ENCODE measurements around the gene ASTN2. TPM values are rescaled to one million over a fixed set of nuclear protein-coding genes. Genes with fewer than 3 reads are reported as not detected.
"Not testable (repeated sequence)": the region's sequence is repeated elsewhere in the genome, so short reads cannot be mapped to it uniquely, and the experiment has no call there.

ASTN2 gene
- total and polyA plus RNA-seq, 4 donors, result 0.57 to 2.9 (median 1.4) TPM

DNA sequence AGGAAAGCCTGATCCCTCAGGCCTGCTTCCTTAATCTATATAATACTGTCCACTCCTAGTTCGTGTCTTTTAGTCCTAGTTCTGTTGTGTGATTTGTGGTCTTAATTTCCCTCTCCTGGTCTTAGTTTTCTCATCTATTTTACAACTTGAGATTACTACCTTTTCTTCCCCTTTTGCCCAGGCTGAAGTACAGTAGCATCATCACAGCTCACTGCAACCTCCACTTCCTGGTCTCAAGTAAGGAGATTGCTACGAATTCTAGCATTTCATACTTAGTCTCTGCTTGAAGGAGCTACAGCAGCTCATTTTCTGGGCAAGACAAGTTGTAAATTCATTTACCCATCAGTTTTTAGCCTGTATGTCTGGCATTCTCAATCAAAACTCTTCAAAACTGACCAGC lies 722.2 kb downstream of the ASTN2 start:
- Histone ChIP-seq H3K36me3 (ENCODE audit: control insufficient read depth in 4 of 4, insufficient read depth in 3 of 4, low read depth in 1 of 4, low read length in 3 of 4) (peaks cover 0 to 1% (median under 1%) of the 10 kb centered on the region in 4 donors), H3K9ac (ENCODE audit: low read depth in 1 of 2, low read length in 2 of 2) (no peak overlapping the region), H3K4me1 (ENCODE audit: control insufficient read depth in 4 of 4, insufficient read depth in 4 of 4, low read length in 3 of 4) (peaks cover 4 to 20% (median 11%) of the 10 kb centered on the region in 4 donors), H3K4me3 (ENCODE audit: low read depth in 1 of 3, low read length in 3 of 3) (no peak overlapping the region), H3K27ac (ENCODE audit: low read depth in 1 of 2, low read length in 2 of 2) (no peak overlapping the region), H3K27me3 (ENCODE audit: control insufficient read depth in 4 of 4, insufficient read depth in 4 of 4, low read length in 3 of 4) (no peaks in the 10 kb centered on the region), H3K9me3 (ENCODE audit: control insufficient read depth in 4 of 4, low read length in 3 of 4) (no peaks in the 10 kb centered on the region)
- no peak for DNase-seq (ENCODE audit: low spot score)
- TF ChIP-seq TAF1 (conservative IDR thresholded peaks at IDR 0.05), result no peak
- TF ChIP-seq, protein P1, sequence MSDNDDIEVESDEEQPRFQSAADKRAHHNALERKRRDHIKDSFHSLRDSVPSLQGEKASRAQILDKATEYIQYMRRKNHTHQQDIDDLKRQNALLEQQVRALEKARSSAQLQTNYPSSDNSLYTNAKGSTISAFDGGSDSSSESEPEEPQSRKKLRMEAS (IDR thresholded peaks at IDR 0.05), result no peak
- no peak for TF ChIP-seq HNF4G (IDR thresholded peaks at IDR 0.05)
- TF ChIP-seq HNF4A (conservative IDR thresholded peaks at IDR 0.05), result no peak
- WGBS, result 80% methylated on average over 2 of the region's 2 CpGs

DNA sequence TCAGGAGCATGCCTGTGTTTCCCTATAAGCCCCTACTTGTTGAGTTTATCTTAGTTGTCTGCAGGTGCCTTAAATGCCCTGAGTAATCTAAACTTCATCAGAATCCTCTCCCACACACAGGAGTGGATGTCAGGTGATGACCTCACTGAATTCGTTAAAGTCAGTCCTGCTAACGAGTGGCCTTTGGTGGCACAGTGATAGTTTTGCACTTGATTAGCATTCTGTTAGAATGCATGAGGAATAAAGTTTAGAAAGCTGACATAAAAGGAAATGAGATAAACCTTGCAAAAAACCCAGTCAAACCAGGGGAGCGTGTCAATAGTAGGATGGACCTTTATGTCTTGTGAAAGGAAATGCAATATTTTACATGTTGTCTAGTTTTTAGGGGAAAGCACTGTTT lies 723.2 kb downstream of the ASTN2 start:
- no peaks in the 10 kb centered on the region for H3K36me3 ChIP-seq (ENCODE audit: control insufficient read depth in 4 of 4, insufficient read depth in 3 of 4, low read depth in 1 of 4, low read length in 3 of 4)
- TF ChIP-seq, protein P1 (IDR thresholded peaks at IDR 0.05), result no peak
- no peaks in the 10 kb centered on the region for H3K27me3 ChIP-seq (ENCODE audit: control insufficient read depth in 4 of 4, insufficient read depth in 4 of 4, low read length in 3 of 4)
- 92% methylated on average over 3 of the region's 3 CpGs for WGBS
- H3K27ac ChIP-seq (ENCODE audit: low read depth in 1 of 2, low read length in 2 of 2), result no peak overlapping the region
- H3K9me3 ChIP-seq (ENCODE audit: control insufficient read depth in 4 of 4, low read length in 3 of 4), result no peaks in the 10 kb centered on the region
- peaks cover 4 to 24% (median 15%) of the 10 kb centered on the region in 4 donors for H3K4me1 ChIP-seq (ENCODE audit: control insufficient read depth in 4 of 4, insufficient read depth in 4 of 4, low read length in 3 of 4)
- H3K4me3 ChIP-seq (ENCODE audit: low read depth in 1 of 3, low read length in 3 of 3), result no peak overlapping the region
- H3K9ac ChIP-seq (ENCODE audit: low read depth in 1 of 2, low read length in 2 of 2), result no peak overlapping the region
- no peak for DNase-seq (ENCODE audit: low spot score)

DNA sequence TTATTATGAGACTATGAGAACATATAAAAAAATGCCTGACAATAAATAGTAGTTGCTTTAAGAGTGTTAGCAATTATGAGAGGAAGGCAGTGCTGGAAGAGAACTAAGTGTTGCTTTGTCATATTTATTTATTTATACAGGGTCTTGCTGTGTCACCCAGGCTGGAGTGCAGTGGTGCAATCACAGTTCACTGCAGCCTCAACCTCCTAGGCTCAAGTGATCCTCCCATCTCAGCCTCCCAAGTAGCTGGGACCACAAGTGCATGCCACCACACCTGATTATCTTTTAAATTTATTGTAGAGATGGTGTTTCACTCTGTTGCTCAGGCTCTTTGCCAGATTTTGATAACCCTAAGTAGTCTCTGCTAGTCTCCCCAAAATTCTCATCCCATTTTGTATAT lies 724.1 kb downstream of the ASTN2 start:
- H3K36me3 ChIP-seq (ENCODE audit: control insufficient read depth in 4 of 4, insufficient read depth in 3 of 4, low read depth in 1 of 4, low read length in 3 of 4); H3K27ac ChIP-seq (ENCODE audit: low read depth in 1 of 2, low read length in 2 of 2); H3K9me3 ChIP-seq (ENCODE audit: control insufficient read depth in 4 of 4, low read length in 3 of 4); H3K9ac ChIP-seq (ENCODE audit: low read depth in 1 of 2, low read length in 2 of 2); H3K27me3 ChIP-seq (ENCODE audit: control insufficient read depth in 4 of 4, insufficient read depth in 4 of 4, low read length in 3 of 4); H3K4me3 ChIP-seq (ENCODE audit: low read depth in 1 of 3, low read length in 3 of 3); DNase-seq (ENCODE audit: low spot score): not testable (repeated sequence)
- H3K4me1 ChIP-seq (ENCODE audit: control insufficient read depth in 4 of 4, insufficient read depth in 4 of 4, low read length in 3 of 4), result peaks cover 6 to 28% (median 20%) of the 10 kb centered on the region in 4 donors

DNA sequence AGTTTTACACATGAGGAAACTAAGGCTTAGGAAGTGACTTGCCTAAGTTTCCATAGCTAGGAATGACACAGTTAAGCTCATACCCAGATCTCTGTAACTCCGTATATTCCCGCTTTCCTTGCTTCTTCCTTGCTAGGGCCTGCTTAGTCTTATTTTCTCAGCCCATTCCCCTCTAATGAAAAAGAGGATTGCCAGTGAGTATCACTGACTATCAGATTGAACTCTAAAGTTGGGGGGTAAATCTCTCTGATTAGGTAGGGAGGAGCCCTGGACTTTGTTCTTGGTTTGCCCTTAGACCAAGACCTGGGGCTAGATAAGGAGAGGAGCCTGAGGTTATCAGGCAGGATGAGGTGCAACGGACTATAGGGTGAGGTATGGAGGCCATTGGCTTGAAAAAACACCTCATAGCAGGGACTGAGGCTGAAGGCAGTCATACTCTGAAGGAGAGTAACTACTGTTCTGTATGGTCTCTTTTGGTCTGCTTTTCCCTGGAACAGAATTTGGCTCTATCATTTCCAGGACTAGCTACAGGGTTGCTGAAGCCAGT lies 725.3 kb downstream of the ASTN2 start:
- Histone ChIP-seq H3K4me3 (ENCODE audit: low read depth in 1 of 3, low read length in 3 of 3) (no peak overlapping the region), H3K9me3 (ENCODE audit: control insufficient read depth in 4 of 4, low read length in 3 of 4) (no peaks in the 10 kb centered on the region), H3K9ac (ENCODE audit: low read depth in 1 of 2, low read length in 2 of 2) (no peak overlapping the region), H3K4me1 (ENCODE audit: control insufficient read depth in 4 of 4, insufficient read depth in 4 of 4, low read length in 3 of 4) (peaks cover 6 to 28% (median 20%) of the 10 kb centered on the region in 4 donors), H3K36me3 (ENCODE audit: control insufficient read depth in 4 of 4, insufficient read depth in 3 of 4, low read depth in 1 of 4, low read length in 3 of 4) (no peaks in the 10 kb centered on the region), H3K27me3 (ENCODE audit: control insufficient read depth in 4 of 4, insufficient read depth in 4 of 4, low read length in 3 of 4) (no peaks in the 10 kb centered on the region), H3K27ac (ENCODE audit: low read depth in 1 of 2, low read length in 2 of 2) (no peak overlapping the region)
- TF ChIP-seq TAF1 (conservative IDR thresholded peaks at IDR 0.05) (no peak), SP1 (IDR thresholded peaks at IDR 0.05) (no peak), FOXA2 (IDR thresholded peaks at IDR 0.05) (no peak)
- TF ChIP-seq, protein P1 (IDR thresholded peaks at IDR 0.05), result no peak
- DNase-seq (ENCODE audit: low spot score), result no peak
- WGBS, result 89% methylated on average over 3 of the region's 3 CpGs

DNA sequence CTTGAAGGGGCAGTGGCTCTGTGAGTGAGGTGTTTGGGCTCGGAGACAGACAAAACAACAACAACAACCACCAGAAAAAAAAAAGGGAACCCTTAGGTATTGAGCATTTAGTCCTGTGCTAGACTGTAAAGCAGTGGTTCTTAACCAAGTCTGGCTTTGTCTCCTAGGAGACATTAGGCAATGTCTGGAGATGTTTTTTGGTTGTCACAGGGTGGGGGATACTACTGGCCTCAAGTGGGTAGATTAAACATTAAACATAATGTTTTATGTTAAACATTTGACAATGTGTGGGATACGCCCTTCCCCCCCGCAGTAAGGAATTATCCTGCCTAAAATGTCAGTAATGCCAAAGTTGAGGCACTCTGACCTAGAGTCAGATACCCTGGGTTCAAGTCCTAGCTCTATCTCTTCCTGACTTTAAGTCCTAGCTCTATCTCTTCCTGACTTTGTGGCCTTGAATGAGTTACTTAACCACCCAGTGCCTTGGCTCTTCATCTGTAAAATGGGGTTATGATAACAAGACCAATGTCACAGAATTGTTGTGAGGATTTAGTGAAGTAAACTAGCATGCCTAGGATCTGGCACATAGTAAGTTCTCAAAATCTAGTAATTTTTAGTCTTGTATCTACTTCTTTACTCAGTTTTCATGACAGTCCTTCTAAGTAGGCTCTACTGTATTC lies 725.9 kb downstream of the ASTN2 start:
- Histone ChIP-seq H3K36me3 (ENCODE audit: control insufficient read depth in 4 of 4, insufficient read depth in 3 of 4, low read depth in 1 of 4, low read length in 3 of 4) (no peaks in the 10 kb centered on the region), H3K9ac (ENCODE audit: low read depth in 1 of 2, low read length in 2 of 2) (no peak overlapping the region), H3K27me3 (ENCODE audit: control insufficient read depth in 4 of 4, insufficient read depth in 4 of 4, low read length in 3 of 4) (no peaks in the 10 kb centered on the region), H3K4me1 (ENCODE audit: control insufficient read depth in 4 of 4, insufficient read depth in 4 of 4, low read length in 3 of 4) (peaks cover 6 to 28% (median 20%) of the 10 kb centered on the region in 4 donors), H3K9me3 (ENCODE audit: control insufficient read depth in 4 of 4, low read length in 3 of 4) (no peaks in the 10 kb centered on the region), H3K27ac (ENCODE audit: low read depth in 1 of 2, low read length in 2 of 2) (no peak overlapping the region), H3K4me3 (ENCODE audit: low read depth in 1 of 3, low read length in 3 of 3) (no peak overlapping the region)
- WGBS, result 86% methylated on average over 3 of the region's 3 CpGs
- no peak for TF ChIP-seq FOXA2 (IDR thresholded peaks at IDR 0.05)
- TF ChIP-seq, protein P1 (IDR thresholded peaks at IDR 0.05), result no peak
- TF ChIP-seq EGR1 (IDR thresholded peaks at IDR 0.05; ENCODE audit: low read depth in 2 of 2), result no peak
- TF ChIP-seq SP1 (IDR thresholded peaks at IDR 0.05), result no peak
- TF ChIP-seq, protein P2, sequence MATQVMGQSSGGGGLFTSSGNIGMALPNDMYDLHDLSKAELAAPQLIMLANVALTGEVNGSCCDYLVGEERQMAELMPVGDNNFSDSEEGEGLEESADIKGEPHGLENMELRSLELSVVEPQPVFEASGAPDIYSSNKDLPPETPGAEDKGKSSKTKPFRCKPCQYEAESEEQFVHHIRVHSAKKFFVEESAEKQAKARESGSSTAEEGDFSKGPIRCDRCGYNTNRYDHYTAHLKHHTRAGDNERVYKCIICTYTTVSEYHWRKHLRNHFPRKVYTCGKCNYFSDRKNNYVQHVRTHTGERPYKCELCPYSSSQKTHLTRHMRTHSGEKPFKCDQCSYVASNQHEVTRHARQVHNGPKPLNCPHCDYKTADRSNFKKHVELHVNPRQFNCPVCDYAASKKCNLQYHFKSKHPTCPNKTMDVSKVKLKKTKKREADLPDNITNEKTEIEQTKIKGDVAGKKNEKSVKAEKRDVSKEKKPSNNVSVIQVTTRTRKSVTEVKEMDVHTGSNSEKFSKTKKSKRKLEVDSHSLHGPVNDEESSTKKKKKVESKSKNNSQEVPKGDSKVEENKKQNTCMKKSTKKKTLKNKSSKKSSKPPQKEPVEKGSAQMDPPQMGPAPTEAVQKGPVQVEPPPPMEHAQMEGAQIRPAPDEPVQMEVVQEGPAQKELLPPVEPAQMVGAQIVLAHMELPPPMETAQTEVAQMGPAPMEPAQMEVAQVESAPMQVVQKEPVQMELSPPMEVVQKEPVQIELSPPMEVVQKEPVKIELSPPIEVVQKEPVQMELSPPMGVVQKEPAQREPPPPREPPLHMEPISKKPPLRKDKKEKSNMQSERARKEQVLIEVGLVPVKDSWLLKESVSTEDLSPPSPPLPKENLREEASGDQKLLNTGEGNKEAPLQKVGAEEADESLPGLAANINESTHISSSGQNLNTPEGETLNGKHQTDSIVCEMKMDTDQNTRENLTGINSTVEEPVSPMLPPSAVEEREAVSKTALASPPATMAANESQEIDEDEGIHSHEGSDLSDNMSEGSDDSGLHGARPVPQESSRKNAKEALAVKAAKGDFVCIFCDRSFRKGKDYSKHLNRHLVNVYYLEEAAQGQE (IDR thresholded peaks at IDR 0.05), result no peak
- TF ChIP-seq GABPA (IDR thresholded peaks at IDR 0.05 in 1 of 2, conservative IDR thresholded peaks at IDR 0.05 in 1 of 2), result no peak
- no peak for TF ChIP-seq NR2F2 (IDR thresholded peaks at IDR 0.05)
- TF ChIP-seq RXRA (IDR thresholded peaks at IDR 0.05), result no peak
- no peak for TF ChIP-seq HNF4A (conservative IDR thresholded peaks at IDR 0.05)
- no peak for TF ChIP-seq TAF1 (conservative IDR thresholded peaks at IDR 0.05)
- DNase-seq (ENCODE audit: low spot score), result no peak

Measured in liver (tissue), 9 donors.